GM12891 (cell line): ENCODE measurements around the gene ANKRD33B.

Source experiments
- POLR2A ChIP-seq: IDR thresholded peaks from 2 replicates; pipeline ENCODE4 v1.6.1; 2011; ENCODE audit warnings: low read depth, low read length, control low read depth
- POLR2AphosphoS5 ChIP-seq: IDR thresholded peaks from 2 replicates; pipeline ENCODE4 v1.6.1; 2011; ENCODE audit warnings: low read depth, low read length, control low read depth
- SPI1 ChIP-seq: IDR thresholded peaks from 2 replicates; pipeline ENCODE4 v1.6.1; 2011; ENCODE audit warnings: low read depth, low read length, control low read depth
- TAF1 ChIP-seq: IDR thresholded peaks from 2 replicates; pipeline ENCODE4 v1.6.1; 2011; ENCODE audit warnings: low read depth, low read length, control low read depth

GRCh38 chr5:10602031-10602806 lies 38.3 kb downstream of the ANKRD33B start:
- no peak for TF ChIP-seq POLR2AphosphoS5
- no peak for TF ChIP-seq POLR2A
- no peak for TF ChIP-seq SPI1
- no peak for TF ChIP-seq TAF1
